ENCODE data around the gene HLX.

HLX gene

GRCh38 chr1:220895412-220895946, 16.2 kb downstream of the HLX start (continued):
- TF ChIP-seq OSR1 (CRISPR knock-in tag; IDR thresholded peaks at IDR 0.05) (no peak), RARB (CRISPR knock-in tag; IDR thresholded peaks at IDR 0.05) (no peak), CSDC2 (CRISPR knock-in tag; IDR thresholded peaks at IDR 0.05) (no peak)

GRCh38 chr1:220896092-220896491, 16.8 kb downstream of the HLX start:
- ATAC-seq: no peak
- no peak for TF ChIP-seq PATZ1 (CRISPR knock-in tag; IDR thresholded peaks at IDR 0.05; ENCODE audit: borderline replicate concordance)

- TF ChIP-seq ZNF8 (CRISPR knock-in tag; IDR thresholded peaks at IDR 0.05) (no peak), ARNTL (CRISPR knock-in tag; IDR thresholded peaks at IDR 0.05; ENCODE audit: borderline replicate concordance, low read depth) (no peak), TOX (CRISPR knock-in tag; IDR thresholded peaks at IDR 0.05; ENCODE audit: borderline replicate concordance) (no peak), OSR1 (CRISPR knock-in tag; IDR thresholded peaks at IDR 0.05) (no peak), BACH2 (CRISPR knock-in tag; IDR thresholded peaks at IDR 0.05; ENCODE audit: borderline replicate concordance) (no peak), ZNF70 (CRISPR knock-in tag; IDR thresholded peaks at IDR 0.05) (no peak), ZC3H10 (CRISPR knock-in tag; IDR thresholded peaks at IDR 0.05) (no peak), POU6F1 (CRISPR knock-in tag; IDR thresholded peaks at IDR 0.05; ENCODE audit: borderline replicate concordance, low read depth) (no peak), ZNF565 (CRISPR knock-in tag; conservative IDR thresholded peaks at IDR 0.05; ENCODE audit: low read depth) (no peak), ZFP30 (CRISPR knock-in tag; IDR thresholded peaks at IDR 0.05) (no peak), TSHZ2 (CRISPR knock-in tag; IDR thresholded peaks at IDR 0.05) (no peak), TCF4 (CRISPR knock-in tag; IDR thresholded peaks at IDR 0.05; ENCODE audit: borderline replicate concordance) (no peak), ESRRG (CRISPR knock-in tag; IDR thresholded peaks at IDR 0.05) (no peak), SNAI2 (CRISPR knock-in tag; IDR thresholded peaks at IDR 0.05) (no peak), CREB5 (CRISPR knock-in tag; IDR thresholded peaks at IDR 0.05; ENCODE audit: low read depth) (no peak), PATZ1 (CRISPR knock-in tag; IDR thresholded peaks at IDR 0.05; ENCODE audit: borderline replicate concordance) (no peak), ZFP3 (CRISPR knock-in tag; IDR thresholded peaks at IDR 0.05) (no peak), CSRNP3 (CRISPR knock-in tag; IDR thresholded peaks at IDR 0.05) (no peak), GLIS3 (CRISPR knock-in tag; IDR thresholded peaks at IDR 0.05) (no peak)
- no peak for ATAC-seq
Measured at GRCh38 chr1:220900842-220901241, 21.6 kb downstream of the HLX start.
